Cardiac muscle cell (in vitro differentiated cells and primary cell): ENCODE results near the gene CTNNA2. TPM values are rescaled to one million over a fixed set of nuclear protein-coding genes. Genes with fewer than 3 reads are reported as not detected.

Experiments used
- DNase-seq, 2 donors: peaks; one replicate each; pipeline versions ENCODE4 v3.0.0 to v3.0.0-alpha.2; 2010 to 2017; ENCODE audit warnings: low read depth in 1 of 2, low spot score in 1 of 2
- H3K27ac ChIP-seq: fragments of 200-600 bp; sonication (generic); 2 replicates; pipeline ENCODE4 v1.5.1; 2016
- H3K27me3 ChIP-seq: fragments of 200-600 bp; sonication (generic); 2 replicates; pipeline ENCODE4 v1.6.0; 2016; ENCODE audit warnings: control low read depth
- H3K36me3 ChIP-seq: fragments of 200-600 bp; sonication (generic); 2 replicates; pipeline ENCODE4 v1.5.1; 2016; ENCODE audit warnings: control low read depth
- H3K4me1 ChIP-seq: fragments of 200-600 bp; sonication (generic); 2 replicates; pipeline ENCODE4 v1.8.1; 2017; ENCODE audit warnings: low read depth, mild to moderate bottlenecking, mixed run types
- H3K4me3 ChIP-seq: fragments of 200-600 bp; sonication (generic); 2 replicates; pipeline ENCODE4 v1.5.1; 2016; ENCODE audit warnings: mild to moderate bottlenecking
- H3K9me3 ChIP-seq: fragments of 200-600 bp; sonication (generic); 2 replicates; pipeline ENCODE4 v1.5.1; 2017; ENCODE audit warnings: low read depth, mild to moderate bottlenecking, control low read depth
- CTCF ChIP-seq: IDR thresholded peaks from 2 replicates; pipeline ENCODE4 v1.5.1; 2012; ENCODE audit warnings: low read depth, mild to moderate bottlenecking, low read length
- polyA plus RNA-seq: library from polyadenylated mRNA; unstranded; fragments of >200 nt; fragmentation: Nextera tagmentation; extraction: Ambion mirVana; gene quantifications from 2 replicates; pipeline ENCODE4 v1.2.1, GENCODE V29; 2016
- total RNA-seq: library from RNA; depleted of rRNA; stranded (reverse); fragments of >200 nt; gene quantifications from 2 replicates; pipeline ENCODE4 v1.2.3, GENCODE V29; 2016

CTNNA2 gene
- total and polyA plus RNA-seq, 2 experiments from 2014 or later = 7.4 to 17.4 TPM

- no peaks in the 10 kb centered on the region for H3K36me3 ChIP-seq
- no peak for DNase-seq
- H3K27me3 ChIP-seq = no peaks in the 10 kb centered on the region
- no peaks in the 10 kb centered on the region for H3K9me3 ChIP-seq
- TF ChIP-seq CTCF = no peak
- H3K27ac ChIP-seq = no peak overlapping the region
- peaks cover 5% of the 10 kb centered on the region for H3K4me1 ChIP-seq
- H3K4me3 ChIP-seq = no peak overlapping the region
Observed at GRCh38 chr2:80113399-80113798, 600.5 kb downstream of the CTNNA2 start.

GRCh38 chr2:80114812-80115211, 602.0 kb downstream of the CTNNA2 start:
- no peak overlapping the region for H3K4me3 ChIP-seq
- no peaks in the 10 kb centered on the region for H3K9me3 ChIP-seq
- peaks cover 5% of the 10 kb centered on the region for H3K4me1 ChIP-seq
- no peaks in the 10 kb centered on the region for H3K27me3 ChIP-seq
- TF ChIP-seq CTCF = no peak
- H3K36me3 ChIP-seq = no peaks in the 10 kb centered on the region
- DNase-seq = no peak
- H3K27ac ChIP-seq = no peak overlapping the region

GRCh38 chr2:80117401-80117800, 604.5 kb downstream of the CTNNA2 start:
- Histone ChIP-seq H3K27me3 (no peaks in the 10 kb centered on the region), H3K27ac (no peak overlapping the region), H3K9me3 (no peaks in the 10 kb centered on the region), H3K4me3 (no peak overlapping the region), H3K4me1 (peaks cover 5% of the 10 kb centered on the region), H3K36me3 (no peaks in the 10 kb centered on the region)
- DNase-seq = no peak
- TF ChIP-seq CTCF = no peak

- Histone ChIP-seq H3K27ac (no peak overlapping the region), H3K27me3 (no peaks in the 10 kb centered on the region), H3K9me3 (no peaks in the 10 kb centered on the region), H3K4me1 (peaks cover 5% of the 10 kb centered on the region), H3K4me3 (no peak overlapping the region), H3K36me3 (no peaks in the 10 kb centered on the region)
- no peak for TF ChIP-seq CTCF
- no peak for DNase-seq
Observed at GRCh38 chr2:80120866-80121265, 608.0 kb downstream of the CTNNA2 start.

- DNase-seq = no peak
- Histone ChIP-seq H3K9me3 (no peaks in the 10 kb centered on the region), H3K27ac (no peak overlapping the region), H3K4me3 (no peak overlapping the region), H3K27me3 (no peaks in the 10 kb centered on the region), H3K4me1 (peaks cover 5% of the 10 kb centered on the region), H3K36me3 (no peaks in the 10 kb centered on the region)
- no peak for TF ChIP-seq CTCF
Observed at GRCh38 chr2:80122675-80123074, 609.8 kb downstream of the CTNNA2 start.
